ENCODE data around the gene TMEM232.
A peak's percentile ranks its signal among the peaks of the same experiment; 100 is the strongest.

TMEM232 gene

DNA sequence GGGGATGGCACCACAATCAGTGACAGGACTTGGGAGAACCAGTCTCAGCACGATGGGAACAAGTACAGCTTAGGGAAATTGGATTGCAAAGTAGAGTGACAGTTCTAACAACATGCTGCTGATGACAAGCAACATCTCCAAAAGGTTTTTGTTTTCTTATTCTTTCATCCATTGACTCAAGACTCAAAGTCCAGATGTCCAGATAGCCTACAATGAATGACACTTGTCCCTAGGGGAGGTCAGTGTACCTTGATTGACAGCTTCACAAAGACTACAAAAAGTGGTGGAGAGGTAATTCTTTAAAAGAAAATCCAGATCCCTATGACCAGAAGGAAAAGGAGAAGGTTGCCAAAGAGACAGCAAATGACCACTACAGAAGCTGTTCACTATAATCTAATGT lies 323.9 kb downstream of the TMEM232 start:
- no peak for DNase-seq (ENCODE audit: low read depth)
- TF ChIP-seq, protein P1, sequence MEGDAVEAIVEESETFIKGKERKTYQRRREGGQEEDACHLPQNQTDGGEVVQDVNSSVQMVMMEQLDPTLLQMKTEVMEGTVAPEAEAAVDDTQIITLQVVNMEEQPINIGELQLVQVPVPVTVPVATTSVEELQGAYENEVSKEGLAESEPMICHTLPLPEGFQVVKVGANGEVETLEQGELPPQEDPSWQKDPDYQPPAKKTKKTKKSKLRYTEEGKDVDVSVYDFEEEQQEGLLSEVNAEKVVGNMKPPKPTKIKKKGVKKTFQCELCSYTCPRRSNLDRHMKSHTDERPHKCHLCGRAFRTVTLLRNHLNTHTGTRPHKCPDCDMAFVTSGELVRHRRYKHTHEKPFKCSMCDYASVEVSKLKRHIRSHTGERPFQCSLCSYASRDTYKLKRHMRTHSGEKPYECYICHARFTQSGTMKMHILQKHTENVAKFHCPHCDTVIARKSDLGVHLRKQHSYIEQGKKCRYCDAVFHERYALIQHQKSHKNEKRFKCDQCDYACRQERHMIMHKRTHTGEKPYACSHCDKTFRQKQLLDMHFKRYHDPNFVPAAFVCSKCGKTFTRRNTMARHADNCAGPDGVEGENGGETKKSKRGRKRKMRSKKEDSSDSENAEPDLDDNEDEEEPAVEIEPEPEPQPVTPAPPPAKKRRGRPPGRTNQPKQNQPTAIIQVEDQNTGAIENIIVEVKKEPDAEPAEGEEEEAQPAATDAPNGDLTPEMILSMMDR (IDR thresholded peaks at IDR 0.05; ENCODE audit: low read length, missing control alignments), result no peak
- H3K4me3 ChIP-seq (replicated peaks; ENCODE audit: low read depth, low read length), result no peak overlapping the region

DNA sequence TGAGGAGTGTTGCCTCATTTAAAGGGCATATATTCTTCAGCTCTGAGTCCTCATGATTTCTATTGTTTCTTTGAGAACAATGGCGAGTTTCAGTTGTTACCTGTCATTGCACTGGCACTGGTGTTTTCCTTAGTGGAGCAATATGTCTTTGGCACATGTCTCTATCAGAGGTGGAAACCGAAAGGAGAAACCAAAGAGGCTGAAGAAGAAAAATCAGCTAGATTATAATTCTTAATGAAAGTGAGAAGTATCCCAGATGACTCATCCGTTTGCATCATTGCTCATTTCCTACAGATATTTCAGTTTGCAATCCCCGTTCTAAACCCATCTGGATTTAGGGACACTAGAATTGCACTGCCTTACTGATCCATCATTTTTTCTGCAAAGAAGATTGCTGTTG lies 324.6 kb downstream of the TMEM232 start:
- TF ChIP-seq, protein P1 (IDR thresholded peaks at IDR 0.05; ENCODE audit: low read length, missing control alignments), result no peak
- H3K4me3 ChIP-seq (replicated peaks; ENCODE audit: low read depth, low read length), result no peak overlapping the region
- DNase-seq (ENCODE audit: low read depth), result peak; percentile 20

DNA sequence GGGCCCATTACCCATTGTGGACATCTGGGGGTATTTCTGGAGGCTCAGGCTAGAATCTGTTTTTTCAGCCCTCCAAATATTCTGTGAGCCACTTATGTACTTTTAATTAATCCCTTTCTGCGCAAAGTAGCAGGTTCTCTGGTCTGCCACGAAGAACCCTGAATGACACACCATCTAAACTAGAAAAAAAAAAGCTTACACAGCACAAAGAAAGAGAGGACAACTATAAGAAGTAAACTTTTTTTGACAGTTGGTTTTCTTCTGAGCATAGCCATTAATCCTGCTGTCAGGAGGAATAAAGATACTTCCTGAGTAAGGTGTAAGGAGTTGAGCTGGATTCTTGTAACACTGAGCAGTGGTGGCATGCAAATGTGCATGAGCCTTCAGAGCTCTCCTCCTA lies 327.5 kb downstream of the TMEM232 start:
- H3K4me3 ChIP-seq (replicated peaks; ENCODE audit: low read depth, low read length), result no peak overlapping the region
- TF ChIP-seq, protein P1 (IDR thresholded peaks at IDR 0.05; ENCODE audit: low read length, missing control alignments), result no peak
- DNase-seq (ENCODE audit: low read depth), result no peak

DNA sequence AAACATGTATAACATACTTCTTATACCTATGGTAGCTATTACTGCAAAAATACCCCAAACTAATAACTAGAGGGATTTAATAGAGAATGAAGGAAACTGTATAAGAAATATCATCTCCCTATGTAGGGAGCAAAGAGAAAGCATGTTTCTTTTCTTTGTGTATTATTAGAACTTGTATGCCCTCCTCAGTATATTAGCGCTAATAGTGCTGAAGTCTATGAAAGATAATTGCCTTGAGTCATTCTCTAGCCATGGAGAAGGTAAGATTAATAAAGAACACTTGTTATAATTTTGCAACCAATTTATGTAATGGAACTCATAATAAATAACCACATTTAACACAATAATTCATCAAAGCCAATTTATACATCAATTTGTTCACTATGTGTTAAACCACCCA lies 329.2 kb downstream of the TMEM232 start:
- no peak for DNase-seq (ENCODE audit: low read depth)
- TF ChIP-seq, protein P1 (IDR thresholded peaks at IDR 0.05; ENCODE audit: low read length, missing control alignments), result no peak
- H3K4me3 ChIP-seq (replicated peaks; ENCODE audit: low read depth, low read length), result no peak overlapping the region

DNA sequence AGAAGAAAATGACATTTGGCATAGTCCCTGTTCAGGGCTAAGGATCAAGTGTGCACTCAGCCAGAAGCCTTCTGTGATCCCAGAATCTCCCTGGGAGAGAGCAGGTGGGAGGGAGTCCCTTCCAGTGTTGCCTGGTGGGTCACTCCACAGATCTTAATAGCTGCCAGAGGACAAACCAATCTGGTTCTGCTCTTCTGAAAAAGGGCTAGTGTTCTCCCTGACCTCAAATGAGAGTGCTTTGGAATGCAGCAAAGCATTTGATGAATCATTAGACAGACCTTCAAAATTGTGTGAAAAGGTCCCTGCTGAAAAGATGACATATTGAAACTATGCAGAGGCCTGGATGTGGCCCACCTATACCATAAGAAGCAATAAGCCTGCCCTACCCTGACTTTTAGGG lies 339.7 kb downstream of the TMEM232 start:
- TF ChIP-seq, protein P1 (IDR thresholded peaks at IDR 0.05; ENCODE audit: low read length, missing control alignments), result no peak
- no peak overlapping the region for H3K4me3 ChIP-seq (replicated peaks; ENCODE audit: low read depth, low read length)
- no peak for DNase-seq (ENCODE audit: low read depth)

DNA sequence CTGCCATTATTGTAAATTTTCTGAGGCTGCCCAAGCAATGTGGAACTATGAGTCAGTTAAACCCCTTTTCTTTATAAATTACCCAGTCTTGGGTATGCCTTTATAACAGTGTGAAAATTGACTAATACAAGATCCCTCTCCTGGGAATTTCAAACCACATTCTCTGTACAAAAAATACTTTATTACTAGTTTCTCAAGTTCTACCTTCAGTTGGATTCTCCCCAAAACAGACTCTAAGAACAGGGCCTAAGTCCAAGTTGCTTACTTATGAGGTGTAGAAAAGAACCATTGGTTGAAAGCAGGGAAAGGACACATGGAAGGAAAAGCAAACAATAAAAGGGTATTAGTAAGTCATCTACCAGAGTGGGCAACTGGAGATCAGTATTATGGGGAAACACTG lies 343.2 kb downstream of the TMEM232 start:
- DNase-seq (ENCODE audit: low read depth), result no peak
- no peak overlapping the region for H3K4me3 ChIP-seq (replicated peaks; ENCODE audit: low read depth, low read length)
- TF ChIP-seq, protein P1 (IDR thresholded peaks at IDR 0.05; ENCODE audit: low read length, missing control alignments), result no peak

DNA sequence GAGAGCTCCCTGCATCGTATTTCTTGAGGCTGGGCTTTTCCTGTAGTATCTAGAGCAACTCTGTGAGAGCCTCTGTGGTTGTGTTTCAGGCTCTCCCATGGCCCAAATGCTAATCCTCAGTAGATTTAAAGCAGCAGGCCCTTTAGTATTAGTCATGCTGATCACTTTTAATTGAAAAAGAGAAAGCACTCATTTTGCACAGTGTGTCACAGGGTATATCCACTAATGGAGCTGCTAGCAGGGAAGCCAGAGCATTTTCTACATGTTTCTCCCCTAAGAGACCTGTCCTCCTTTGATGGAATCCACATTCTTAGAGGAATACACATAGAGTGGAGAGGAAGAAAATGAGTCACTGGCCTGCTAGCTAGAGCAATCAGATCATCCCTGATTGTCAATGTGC lies 348.5 kb downstream of the TMEM232 start:
- DNase-seq (ENCODE audit: low read depth), result no peak
- TF ChIP-seq, protein P1 (IDR thresholded peaks at IDR 0.05; ENCODE audit: low read length, missing control alignments), result no peak

More for the DNA sequence above, 348.5 kb downstream of the TMEM232 start:
- H3K4me3 ChIP-seq (replicated peaks; ENCODE audit: low read depth, low read length), result no peak overlapping the region
